ENCODE measurements around the gene OR6N2. TPM values are rescaled to one million over a fixed set of nuclear protein-coding genes. Genes with fewer than 3 reads are reported as not detected.

The OR6N2 gene, protein sequence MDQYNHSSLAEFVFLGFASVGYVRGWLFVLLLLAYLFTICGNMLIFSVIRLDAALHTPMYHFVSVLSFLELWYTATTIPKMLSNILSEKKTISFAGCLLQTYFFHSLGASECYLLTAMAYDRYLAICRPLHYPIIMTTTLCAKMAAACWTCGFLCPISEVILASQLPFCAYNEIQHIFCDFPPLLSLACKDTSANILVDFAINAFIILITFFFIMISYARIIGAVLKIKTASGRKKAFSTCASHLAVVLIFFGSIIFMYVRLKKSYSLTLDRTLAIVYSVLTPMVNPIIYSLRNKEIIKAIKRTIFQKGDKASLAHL
- not detected for polyA plus RNA-seq
- long read RNA-seq, donor 1: 0 reads
- long read RNA-seq, donor 2: 0 reads
- long read RNA-seq, donor 3: 0 reads
- long read RNA-seq, donor 4: 0 reads
- long read RNA-seq, donor 5: 0 reads
- long read RNA-seq, donor 6: 0 reads
- long read RNA-seq, donor 7: 0 reads
- long read RNA-seq, donor 8: 0 reads
- long read RNA-seq, donor 9: 0 reads
- long read RNA-seq, donor 10: 0 reads
- long read RNA-seq, donor 11: 0 reads

DNA sequence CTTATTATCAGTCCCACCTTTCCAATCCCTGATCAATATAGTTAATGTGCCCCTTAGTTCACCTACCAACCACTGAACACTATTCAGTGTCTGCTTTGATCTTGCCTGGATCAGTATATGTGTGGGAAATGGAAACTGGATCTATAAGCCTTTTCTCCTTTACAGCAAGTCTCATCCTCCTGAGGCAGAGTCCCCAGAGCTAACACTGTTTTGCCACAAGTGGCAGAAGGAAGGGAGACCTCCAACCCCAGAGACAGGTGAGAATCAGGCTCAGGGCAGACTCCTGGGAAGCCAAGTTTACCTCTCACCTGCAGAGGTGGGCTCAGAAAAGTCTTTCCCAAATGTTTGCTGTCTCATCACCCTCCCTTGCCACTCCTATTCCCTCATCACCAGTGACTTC is at the start of gene OR6N2:
Gene OR6N2, minus strand, starts transcription at position 101 of the 400 bp plus-strand sequence. CDS start 3,569 bp downstream, outside the sequence.
- Histone ChIP-seq H3K4me3 (ENCODE audit: low read length) (no peak within 1 kb of the TSS), H3K9me3 (ENCODE audit: control insufficient read depth, low read depth, low read length) (no peaks in the 10 kb centered on the region), H3K27me3 (ENCODE audit: control insufficient read depth, insufficient read depth, low read length) (no peaks in the 10 kb centered on the region), H3K27ac (ENCODE audit: low read length) (no peak within 1 kb of the TSS), H3K36me3 (ENCODE audit: control insufficient read depth, insufficient read depth, low read length) (no peaks in the 10 kb centered on the region), H3K4me1 (ENCODE audit: control insufficient read depth, insufficient read depth, low read length) (no peaks in the 10 kb centered on the region)
- DNase-seq: no peak

DNA sequence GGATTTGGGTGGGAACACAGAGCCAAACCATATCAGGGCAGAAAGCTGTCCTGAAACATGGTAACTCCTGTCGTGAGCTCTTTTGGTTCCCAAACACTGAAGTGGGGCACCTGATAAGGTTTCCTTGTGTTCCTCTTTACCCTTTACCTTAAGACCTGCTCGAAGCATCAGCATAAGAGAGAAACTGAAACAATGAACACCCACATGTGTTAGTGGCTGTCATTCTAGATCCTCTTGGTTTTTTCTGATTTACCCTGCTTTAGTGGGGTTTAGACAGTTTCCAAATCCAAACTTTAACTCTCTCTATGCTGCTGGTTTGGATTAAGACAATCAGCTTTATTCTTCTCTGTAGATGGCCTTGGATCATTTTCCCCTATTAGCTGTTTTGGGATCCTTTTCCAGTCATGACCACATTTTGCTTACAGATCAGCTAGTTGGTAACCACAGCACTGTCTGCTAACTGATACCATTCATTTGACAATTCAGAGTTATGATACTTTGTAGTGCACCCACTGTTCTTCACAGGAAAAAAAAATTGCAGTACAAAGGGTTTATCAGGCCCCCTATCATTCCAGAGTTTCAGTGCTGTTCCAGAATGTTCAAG is 49.2 kb upstream of the OR6N2 start:
- DNase-seq: no peak
- Histone ChIP-seq H3K4me1 (ENCODE audit: control insufficient read depth, insufficient read depth, low read length) (no peaks in the 10 kb centered on the region), H3K9me3 (ENCODE audit: control insufficient read depth, low read depth, low read length) (no peaks in the 10 kb centered on the region), H3K36me3 (ENCODE audit: control insufficient read depth, insufficient read depth, low read length) (no peaks in the 10 kb centered on the region), H3K27me3 (ENCODE audit: control insufficient read depth, insufficient read depth, low read length) (no peaks in the 10 kb centered on the region), H3K27ac (ENCODE audit: low read length) (no peak overlapping the region), H3K4me3 (ENCODE audit: low read length) (no peak overlapping the region)
- no CpG with 5 or more reads among the region's 2 CpGs for WGBS (ENCODE audit: insufficient coverage, low lambda C conversion rate)

- H3K4me3 ChIP-seq (ENCODE audit: low read length): no peak overlapping the region
- no peaks in the 10 kb centered on the region for H3K9me3 ChIP-seq (ENCODE audit: control insufficient read depth, low read depth, low read length)
- H3K27ac ChIP-seq (ENCODE audit: low read length): no peak overlapping the region
- H3K27me3 ChIP-seq (ENCODE audit: control insufficient read depth, insufficient read depth, low read length): no peaks in the 10 kb centered on the region
- no CpG with 5 or more reads among the region's 1 CpG for WGBS (ENCODE audit: insufficient coverage, low lambda C conversion rate)
- no peak for DNase-seq
- H3K4me1 ChIP-seq (ENCODE audit: control insufficient read depth, insufficient read depth, low read length): no peaks in the 10 kb centered on the region
- H3K36me3 ChIP-seq (ENCODE audit: control insufficient read depth, insufficient read depth, low read length): no peaks in the 10 kb centered on the region
These were observed 40.7 kb upstream of the OR6N2 start for GRCh38 chr1:158821723-158822122.

GRCh38 chr1:158819461-158820443 is 38.7 kb upstream of the OR6N2 start:
- WGBS (ENCODE audit: insufficient coverage, low lambda C conversion rate): no CpG with 5 or more reads among the region's 7 CpGs
- Histone ChIP-seq H3K9me3 (ENCODE audit: control insufficient read depth, low read depth, low read length) (no peaks in the 10 kb centered on the region), H3K36me3 (ENCODE audit: control insufficient read depth, insufficient read depth, low read length) (no peaks in the 10 kb centered on the region), H3K27ac (ENCODE audit: low read length) (no peak overlapping the region), H3K4me3 (ENCODE audit: low read length) (no peak overlapping the region), H3K4me1 (ENCODE audit: control insufficient read depth, insufficient read depth, low read length) (no peaks in the 10 kb centered on the region), H3K27me3 (ENCODE audit: control insufficient read depth, insufficient read depth, low read length) (no peaks in the 10 kb centered on the region)
- DNase-seq: no peak

GRCh38 chr1:158818975-158819431 is 38.0 kb upstream of the OR6N2 start:
- Histone ChIP-seq H3K9me3 (ENCODE audit: control insufficient read depth, low read depth, low read length) (no peaks in the 10 kb centered on the region), H3K4me3 (ENCODE audit: low read length) (no peak overlapping the region), H3K36me3 (ENCODE audit: control insufficient read depth, insufficient read depth, low read length) (no peaks in the 10 kb centered on the region), H3K4me1 (ENCODE audit: control insufficient read depth, insufficient read depth, low read length) (no peaks in the 10 kb centered on the region), H3K27ac (ENCODE audit: low read length) (no peak overlapping the region), H3K27me3 (ENCODE audit: control insufficient read depth, insufficient read depth, low read length) (no peaks in the 10 kb centered on the region)
- WGBS (ENCODE audit: insufficient coverage, low lambda C conversion rate): no CpG with 5 or more reads among the region's 1 CpG
- no peak for DNase-seq

GRCh38 chr1:158818560-158818959 is 37.6 kb upstream of the OR6N2 start:
- H3K27ac ChIP-seq (ENCODE audit: low read length): no peak overlapping the region

GRCh38 chr1:158814970-158815369 is 34.0 kb upstream of the OR6N2 start:
- WGBS (ENCODE audit: insufficient coverage, low lambda C conversion rate): no CpG with 5 or more reads among the region's 1 CpG
- Histone ChIP-seq H3K27me3 (ENCODE audit: control insufficient read depth, insufficient read depth, low read length) (no peaks in the 10 kb centered on the region), H3K4me3 (ENCODE audit: low read length) (no peak overlapping the region), H3K36me3 (ENCODE audit: control insufficient read depth, insufficient read depth, low read length) (no peaks in the 10 kb centered on the region), H3K9me3 (ENCODE audit: control insufficient read depth, low read depth, low read length) (no peaks in the 10 kb centered on the region), H3K27ac (ENCODE audit: low read length) (no peak overlapping the region), H3K4me1 (ENCODE audit: control insufficient read depth, insufficient read depth, low read length) (no peaks in the 10 kb centered on the region)
- DNase-seq: no peak

More at GRCh38 chr1:158818560-158818959, 37.6 kb upstream of the OR6N2 start:
- Histone ChIP-seq H3K36me3 (ENCODE audit: control insufficient read depth, insufficient read depth, low read length) (no peaks in the 10 kb centered on the region), H3K4me1 (ENCODE audit: control insufficient read depth, insufficient read depth, low read length) (no peaks in the 10 kb centered on the region), H3K27me3 (ENCODE audit: control insufficient read depth, insufficient read depth, low read length) (no peaks in the 10 kb centered on the region), H3K4me3 (ENCODE audit: low read length) (no peak overlapping the region), H3K9me3 (ENCODE audit: control insufficient read depth, low read depth, low read length) (no peaks in the 10 kb centered on the region)
- no CpG with 5 or more reads among the region's 1 CpG for WGBS (ENCODE audit: insufficient coverage, low lambda C conversion rate)
- no peak for DNase-seq

- H3K4me3 ChIP-seq (ENCODE audit: low read length): no peak overlapping the region
- H3K4me1 ChIP-seq (ENCODE audit: control insufficient read depth, insufficient read depth, low read length): no peaks in the 10 kb centered on the region
- H3K27me3 ChIP-seq (ENCODE audit: control insufficient read depth, insufficient read depth, low read length): no peaks in the 10 kb centered on the region
- H3K9me3 ChIP-seq (ENCODE audit: control insufficient read depth, low read depth, low read length): no peaks in the 10 kb centered on the region
- H3K27ac ChIP-seq (ENCODE audit: low read length): no peak overlapping the region
- WGBS (ENCODE audit: insufficient coverage, low lambda C conversion rate): 70% methylated on average over 2 of the region's 3 CpGs
- H3K36me3 ChIP-seq (ENCODE audit: control insufficient read depth, insufficient read depth, low read length): no peaks in the 10 kb centered on the region
- DNase-seq: no peak
These were observed 32.2 kb upstream of the OR6N2 start for GRCh38 chr1:158813164-158813563.

DNA sequence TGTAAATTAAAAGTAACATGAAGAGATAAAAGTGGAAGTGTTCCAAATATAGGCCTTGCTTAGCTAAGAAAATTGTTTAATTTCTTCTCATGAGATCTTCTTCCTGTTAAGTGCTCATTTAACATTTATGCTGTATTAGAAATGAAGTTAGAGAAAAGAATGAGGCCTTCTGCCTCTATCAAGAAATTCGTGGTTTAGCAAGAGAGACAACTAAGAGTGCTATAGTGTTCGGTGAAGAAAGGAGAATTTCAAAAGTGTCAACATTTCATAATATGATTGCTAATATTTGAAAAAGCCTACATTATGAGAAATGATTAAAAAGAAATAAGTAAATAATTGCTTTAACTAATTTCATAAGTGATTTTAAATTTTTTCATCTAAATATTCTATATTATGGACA is 31.3 kb upstream of the OR6N2 start:
- no peaks in the 10 kb centered on the region for H3K4me1 ChIP-seq (ENCODE audit: control insufficient read depth, insufficient read depth, low read length)
- H3K4me3 ChIP-seq (ENCODE audit: low read length): no peak overlapping the region
- no peak for DNase-seq
- no peak overlapping the region for H3K27ac ChIP-seq (ENCODE audit: low read length)
- 96% methylated on average over 2 of the region's 2 CpGs for WGBS (ENCODE audit: insufficient coverage, low lambda C conversion rate)
- no peaks in the 10 kb centered on the region for H3K27me3 ChIP-seq (ENCODE audit: control insufficient read depth, insufficient read depth, low read length)
- H3K36me3 ChIP-seq (ENCODE audit: control insufficient read depth, insufficient read depth, low read length): no peaks in the 10 kb centered on the region
- H3K9me3 ChIP-seq (ENCODE audit: control insufficient read depth, low read depth, low read length): no peaks in the 10 kb centered on the region

DNA sequence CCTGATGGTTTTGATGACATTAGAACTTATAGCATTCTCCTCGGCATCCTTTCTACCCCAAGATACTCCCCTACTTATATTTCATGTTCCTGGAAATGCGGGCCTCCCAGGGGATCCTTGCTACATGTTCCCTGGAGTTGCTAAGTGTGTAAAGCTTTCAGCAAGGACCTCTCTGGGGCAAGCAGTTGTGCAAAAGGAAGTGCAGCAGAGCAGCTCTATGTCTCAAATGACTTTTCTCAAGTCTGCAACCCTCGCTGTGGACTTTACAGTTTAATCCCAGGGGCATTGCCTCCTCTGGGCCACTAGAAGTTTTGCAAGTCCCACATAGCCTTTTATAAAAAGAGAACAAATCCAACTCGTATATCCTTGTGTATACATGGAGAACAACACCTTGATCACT is 29.3 kb upstream of the OR6N2 start:
- Histone ChIP-seq H3K9me3 (ENCODE audit: control insufficient read depth, low read depth, low read length) (no peaks in the 10 kb centered on the region), H3K36me3 (ENCODE audit: control insufficient read depth, insufficient read depth, low read length) (no peaks in the 10 kb centered on the region), H3K27ac (ENCODE audit: low read length) (no peak overlapping the region), H3K4me1 (ENCODE audit: control insufficient read depth, insufficient read depth, low read length) (no peaks in the 10 kb centered on the region), H3K27me3 (ENCODE audit: control insufficient read depth, insufficient read depth, low read length) (no peaks in the 10 kb centered on the region), H3K4me3 (ENCODE audit: low read length) (no peak overlapping the region)
- WGBS (ENCODE audit: insufficient coverage, low lambda C conversion rate): 80% methylated on average over 2 of the region's 4 CpGs
- DNase-seq: no peak
